ENCODE results near the gene RBM41. TPM values are rescaled to one million over a fixed set of nuclear protein-coding genes. Genes with fewer than 3 reads are reported as not detected.

Gene RBM41
- total RNA-seq, 1 donor from 2014 or later, result 22.9 TPM

DNA sequence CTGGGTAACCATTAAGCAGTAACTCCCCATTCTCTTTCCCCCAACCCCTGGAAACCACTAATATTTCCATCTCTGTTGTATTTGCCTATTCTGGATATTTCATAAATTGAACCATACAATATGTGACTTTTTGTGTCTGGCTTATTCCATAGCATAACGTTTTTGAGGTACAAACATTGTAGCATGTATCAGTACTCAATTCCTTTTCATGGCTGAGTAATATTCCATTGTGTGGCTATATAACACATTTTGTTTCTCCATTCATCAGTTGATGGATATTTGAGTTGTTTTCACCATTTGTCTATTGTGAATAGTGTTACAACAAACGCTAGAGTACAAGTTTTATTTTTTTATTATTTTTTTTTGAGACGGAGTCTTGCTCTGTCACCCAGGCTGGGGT is 63.6 kb downstream of the RBM41 start:
- H3K4me3 Mint-ChIP-seq, result no peak overlapping the region
- no peaks in the 10 kb centered on the region for H3K4me1 Mint-ChIP-seq (ENCODE audit: unreplicated experiment)
- no peaks in the 10 kb centered on the region for H3K9me3 Mint-ChIP-seq
- TF ChIP-seq, protein P1, sequence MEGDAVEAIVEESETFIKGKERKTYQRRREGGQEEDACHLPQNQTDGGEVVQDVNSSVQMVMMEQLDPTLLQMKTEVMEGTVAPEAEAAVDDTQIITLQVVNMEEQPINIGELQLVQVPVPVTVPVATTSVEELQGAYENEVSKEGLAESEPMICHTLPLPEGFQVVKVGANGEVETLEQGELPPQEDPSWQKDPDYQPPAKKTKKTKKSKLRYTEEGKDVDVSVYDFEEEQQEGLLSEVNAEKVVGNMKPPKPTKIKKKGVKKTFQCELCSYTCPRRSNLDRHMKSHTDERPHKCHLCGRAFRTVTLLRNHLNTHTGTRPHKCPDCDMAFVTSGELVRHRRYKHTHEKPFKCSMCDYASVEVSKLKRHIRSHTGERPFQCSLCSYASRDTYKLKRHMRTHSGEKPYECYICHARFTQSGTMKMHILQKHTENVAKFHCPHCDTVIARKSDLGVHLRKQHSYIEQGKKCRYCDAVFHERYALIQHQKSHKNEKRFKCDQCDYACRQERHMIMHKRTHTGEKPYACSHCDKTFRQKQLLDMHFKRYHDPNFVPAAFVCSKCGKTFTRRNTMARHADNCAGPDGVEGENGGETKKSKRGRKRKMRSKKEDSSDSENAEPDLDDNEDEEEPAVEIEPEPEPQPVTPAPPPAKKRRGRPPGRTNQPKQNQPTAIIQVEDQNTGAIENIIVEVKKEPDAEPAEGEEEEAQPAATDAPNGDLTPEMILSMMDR (conservative IDR thresholded peaks at IDR 0.05), result no peak
- H3K27ac Mint-ChIP-seq, result no peak overlapping the region
- H3K27me3 Mint-ChIP-seq, result no peaks in the 10 kb centered on the region
- no peak for DNase-seq (ENCODE audit: extremely low spot score, unreplicated experiment)
- no peaks in the 10 kb centered on the region for H3K36me3 Mint-ChIP-seq

GRCh38 chrX:107050195-107050709 is 68.4 kb downstream of the RBM41 start:
- Mint-ChIP-seq H3K27ac (no peak overlapping the region), H3K27me3 (no peaks in the 10 kb centered on the region), H3K4me1 (ENCODE audit: unreplicated experiment) (no peaks in the 10 kb centered on the region)

GRCh38 chrX:107047622-107048021 is 71.0 kb downstream of the RBM41 start:
- no peaks in the 10 kb centered on the region for H3K36me3 Mint-ChIP-seq
- H3K4me3 Mint-ChIP-seq, result no peak overlapping the region
- no peaks in the 10 kb centered on the region for H3K4me1 Mint-ChIP-seq (ENCODE audit: unreplicated experiment)
- H3K9me3 Mint-ChIP-seq, result peaks cover 7% of the 10 kb centered on the region
- TF ChIP-seq, protein P1 (conservative IDR thresholded peaks at IDR 0.05), result no peak
- H3K27ac Mint-ChIP-seq, result no peak overlapping the region
- H3K27me3 Mint-ChIP-seq, result no peaks in the 10 kb centered on the region
- no peak for DNase-seq (ENCODE audit: extremely low spot score, unreplicated experiment)

More at GRCh38 chrX:107050195-107050709, 68.4 kb downstream of the RBM41 start:
- DNase-seq (ENCODE audit: extremely low spot score, unreplicated experiment), result no peak
- TF ChIP-seq, protein P1 (conservative IDR thresholded peaks at IDR 0.05), result no peak
- peaks cover 7% of the 10 kb centered on the region for H3K9me3 Mint-ChIP-seq
- no peak overlapping the region for H3K4me3 Mint-ChIP-seq
- H3K36me3 Mint-ChIP-seq, result no peaks in the 10 kb centered on the region

- no peaks in the 10 kb centered on the region for H3K36me3 Mint-ChIP-seq
- DNase-seq (ENCODE audit: extremely low spot score, unreplicated experiment), result no peak
- no peak overlapping the region for H3K27ac Mint-ChIP-seq
- no peak overlapping the region for H3K4me3 Mint-ChIP-seq
- H3K27me3 Mint-ChIP-seq, result no peaks in the 10 kb centered on the region
- no peaks in the 10 kb centered on the region for H3K9me3 Mint-ChIP-seq
- no peaks in the 10 kb centered on the region for H3K4me1 Mint-ChIP-seq (ENCODE audit: unreplicated experiment)
- TF ChIP-seq, protein P1 (conservative IDR thresholded peaks at IDR 0.05), result no peak
These were observed 88.9 kb downstream of the RBM41 start for GRCh38 chrX:107029752-107030151.

GRCh38 chrX:107025545-107025944 is 93.1 kb downstream of the RBM41 start:
- no peak for DNase-seq (ENCODE audit: extremely low spot score, unreplicated experiment)
- no peaks in the 10 kb centered on the region for H3K27me3 Mint-ChIP-seq

More at GRCh38 chrX:107025545-107025944, 93.1 kb downstream of the RBM41 start:
- H3K4me1 Mint-ChIP-seq (ENCODE audit: unreplicated experiment), result no peaks in the 10 kb centered on the region
- H3K4me3 Mint-ChIP-seq, result no peak overlapping the region
- no peak overlapping the region for H3K27ac Mint-ChIP-seq
- no peaks in the 10 kb centered on the region for H3K36me3 Mint-ChIP-seq
- TF ChIP-seq, protein P1 (conservative IDR thresholded peaks at IDR 0.05), result peak; percentile 72
- no peaks in the 10 kb centered on the region for H3K9me3 Mint-ChIP-seq

Measured in type B pancreatic cell (in vitro differentiated cells).